OCI-LY7 (cell line): Measurements from ENCODE around the gene SCARB1. TPM values are rescaled to one million over a fixed set of nuclear protein-coding genes. Genes with fewer than 3 reads are reported as not detected.
A peak's percentile ranks its signal among the peaks of the same experiment; 100 is the strongest.

Experiments used
- BruUV-seq: library from RNA; stranded (reverse); fragments of 400-500 nt; replicated peaks from 2 replicates; lab custom pipeline; 2021; lab: Mats Ljungman, UMichigan
- CTCF ChIA-PET: fragments of 300-600 bp; sonication (Branson Sonifier 250); formaldehyde crosslinking; loops from one replicate; lab custom pipeline; 2022; ENCODE audit warnings: antibody characterized with exemption; ENCODE audit not compliant: unreplicated experiment; lab: Charles Lee
- POLR2A ChIA-PET: fragments of 300-600 bp; sonication (Branson Sonifier 250); formaldehyde crosslinking; loops from one replicate; lab custom pipeline; 2022; ENCODE audit warnings: antibody characterized with exemption; lab: Charles Lee
- DNase-seq: peaks from one replicate; pipeline ENCODE4 v3.0.0-alpha.2; 2015; ENCODE audit warnings: low spot score
- H2AFZ ChIP-seq: fragments of 200-600 bp; sonication (generic), shearing (Covaris generic); 2 replicates; pipeline ENCODE4 v1.6.1; 2014; ENCODE audit warnings: mild to moderate bottlenecking, antibody characterized with exemption, low read length, moderate library complexity
- H3K27ac ChIP-seq: fragments of 200-600 bp; sonication (generic); 2 replicates; pipeline ENCODE4 v1.5.1; 2014; ENCODE audit warnings: mixed run types, low read depth, mild to moderate bottlenecking, moderate library complexity, low read length, inconsistent platforms; ENCODE audit not compliant: poor library complexity, severe bottlenecking
- H3K36me3 ChIP-seq: fragments of 200-600 bp; sonication (generic); 2 replicates; pipeline ENCODE4 v1.6.1; 2014; ENCODE audit warnings: mild to moderate bottlenecking, antibody characterized with exemption, low read length, moderate library complexity, mixed read lengths; ENCODE audit not compliant: insufficient read depth
- H3K4me1 ChIP-seq: fragments of 200-600 bp; sonication (generic); 2 replicates; pipeline ENCODE4 v1.5.1; 2014; ENCODE audit warnings: mild to moderate bottlenecking, low read length; ENCODE audit not compliant: insufficient read depth, poor library complexity, severe bottlenecking
- H3K4me2 ChIP-seq: fragments of 200-600 bp; sonication (generic); 2 replicates; pipeline ENCODE4 v1.6.1; 2014; ENCODE audit warnings: mild to moderate bottlenecking, low read length
- H3K4me3 ChIP-seq: fragments of 200-600 bp; sonication (generic); 2 replicates; pipeline ENCODE4 v1.5.1; 2014; ENCODE audit warnings: mild to moderate bottlenecking, low read depth, low read length; ENCODE audit not compliant: poor library complexity, severe bottlenecking
- H3K79me2 ChIP-seq: fragments of 200-600 bp; sonication (generic); 2 replicates; pipeline ENCODE4 v1.6.1; 2016; ENCODE audit warnings: low read depth, mild to moderate bottlenecking, low read length, moderate library complexity, mixed read lengths; ENCODE audit not compliant: insufficient read depth
- H3K9me2 ChIP-seq: fragments of 200-600 bp; sonication (generic); 2 replicates; pipeline ENCODE4 v1.6.1; 2016; ENCODE audit warnings: mild to moderate bottlenecking, low read length, mixed read lengths; ENCODE audit not compliant: insufficient read depth
- H3K9me3 ChIP-seq: fragments of 200-600 bp; sonication (generic); 2 replicates; pipeline ENCODE4 v1.6.1; 2014; ENCODE audit warnings: mild to moderate bottlenecking, mixed run types, low read length, mixed read lengths
- H4K20me1 ChIP-seq: fragments of 200-600 bp; sonication (generic); 2 replicates; pipeline ENCODE4 v1.6.1; 2014; ENCODE audit warnings: mild to moderate bottlenecking, antibody characterized with exemption, low read length, moderate library complexity, mixed read lengths; ENCODE audit not compliant: insufficient read depth
- EZH2phosphoT487 ChIP-seq: fragments of 200-600 bp; sonication (generic); IDR thresholded peaks from 2 replicates; pipeline ENCODE4 v1.6.1; 2018; ENCODE audit warnings: low read depth, borderline replicate concordance, mild to moderate bottlenecking, mixed run types, antibody characterized with exemption, low read length, moderate library complexity, mixed read lengths
- intact Hi-C: fragments of 100-400 bp; cut with micrococcal nuclease; formaldehyde crosslinking; loops from one replicate; pipeline ENCODE4 v1.10.0; 2022; ENCODE audit not compliant: unreplicated experiment
- total RNA-seq, 2 experiments: library from RNA; depleted of rRNA in 1 of 2; stranded (reverse); fragments of >200 nt in 1 of 2; shearing (Covaris generic) in 1 of 2; gene quantifications; 2 replicates each; pipeline ENCODE4 v1.2.3, GENCODE V29; 2014 to 2022
- TF ChIP-seq, protein P1 (sequence below): fragments of 200-600 bp; sonication (generic); conservative IDR thresholded peaks from 2 replicates; pipeline ENCODE4 v1.5.1; 2014; ENCODE audit warnings: mild to moderate bottlenecking, antibody characterized with exemption, low read length, moderate library complexity, mixed read lengths

SCARB1 gene
- total RNA-seq, 2 experiments from 2014 or later = 42.9 to 112 TPM

- no peak overlapping the region for H3K4me2 ChIP-seq
- peaks cover 12% of the 10 kb centered on the region for H3K4me1 ChIP-seq
- H3K27ac ChIP-seq = no peak overlapping the region
- no peaks in the 10 kb centered on the region for H3K36me3 ChIP-seq
- no peak for DNase-seq
- no peaks in the 10 kb centered on the region for H3K9me3 ChIP-seq
- H4K20me1 ChIP-seq = no peaks in the 10 kb centered on the region
- ChIA-PET POLR2A (interaction anchor here (0.6 to 0.8 kb wide), 2 partner anchors 12 to 17 kb away, joined by 3 to 5 read pairs; no protein-coding TSS in a partner anchor), CTCF (no interaction called here)
- no TSS peak for BruUV-seq
- H3K9me2 ChIP-seq = no peaks in the 10 kb centered on the region
- no peak for TF ChIP-seq EZH2phosphoT487
- TF ChIP-seq, protein P1, sequence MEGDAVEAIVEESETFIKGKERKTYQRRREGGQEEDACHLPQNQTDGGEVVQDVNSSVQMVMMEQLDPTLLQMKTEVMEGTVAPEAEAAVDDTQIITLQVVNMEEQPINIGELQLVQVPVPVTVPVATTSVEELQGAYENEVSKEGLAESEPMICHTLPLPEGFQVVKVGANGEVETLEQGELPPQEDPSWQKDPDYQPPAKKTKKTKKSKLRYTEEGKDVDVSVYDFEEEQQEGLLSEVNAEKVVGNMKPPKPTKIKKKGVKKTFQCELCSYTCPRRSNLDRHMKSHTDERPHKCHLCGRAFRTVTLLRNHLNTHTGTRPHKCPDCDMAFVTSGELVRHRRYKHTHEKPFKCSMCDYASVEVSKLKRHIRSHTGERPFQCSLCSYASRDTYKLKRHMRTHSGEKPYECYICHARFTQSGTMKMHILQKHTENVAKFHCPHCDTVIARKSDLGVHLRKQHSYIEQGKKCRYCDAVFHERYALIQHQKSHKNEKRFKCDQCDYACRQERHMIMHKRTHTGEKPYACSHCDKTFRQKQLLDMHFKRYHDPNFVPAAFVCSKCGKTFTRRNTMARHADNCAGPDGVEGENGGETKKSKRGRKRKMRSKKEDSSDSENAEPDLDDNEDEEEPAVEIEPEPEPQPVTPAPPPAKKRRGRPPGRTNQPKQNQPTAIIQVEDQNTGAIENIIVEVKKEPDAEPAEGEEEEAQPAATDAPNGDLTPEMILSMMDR = no peak
- intact Hi-C loops = no loop called here
- H3K79me2 ChIP-seq = no peaks in the 10 kb centered on the region
- H2AFZ ChIP-seq = no peak overlapping the region
- no peak overlapping the region for H3K4me3 ChIP-seq
Measured at GRCh38 chr12:124874988-124875802, 11.5 kb upstream of the SCARB1 start.

GRCh38 chr12:124874188-124874587, 10.5 kb upstream of the SCARB1 start:
- ChIA-PET POLR2A (interaction anchor here (1.3 kb wide), 1 partner anchor 13 kb away, joined by 5 read pairs; no protein-coding TSS in a partner anchor), CTCF (no interaction called here)
- no TSS peak for BruUV-seq
- H3K79me2 ChIP-seq = no peaks in the 10 kb centered on the region
- H3K27ac ChIP-seq = no peak overlapping the region
- no peak overlapping the region; the same call in 1 of the 2 replicates for H3K4me2 ChIP-seq
- no peaks in the 10 kb centered on the region for H3K36me3 ChIP-seq
- peaks cover 12% of the 10 kb centered on the region for H3K4me1 ChIP-seq
- peak overlapping the region; percentile 4; the same call in 1 of the 2 replicates for H2AFZ ChIP-seq
- DNase-seq = no peak
- intact Hi-C loops = no loop called here
- H4K20me1 ChIP-seq = no peaks in the 10 kb centered on the region
- H3K4me3 ChIP-seq = no peak overlapping the region
- no peaks in the 10 kb centered on the region for H3K9me2 ChIP-seq
- no peak for TF ChIP-seq EZH2phosphoT487
- TF ChIP-seq, protein P1 = no peak
- no peaks in the 10 kb centered on the region for H3K9me3 ChIP-seq
